ENCODE results near the gene MAP4K2. TPM values are rescaled to one million over a fixed set of nuclear protein-coding genes. Genes with fewer than 3 reads are reported as not detected.

MAP4K2 gene
- total RNA-seq, 4 donors from 2014 or later, result 11.1 to 25.0 (median 17.1) TPM

GRCh38 chr11:64742087-64742888 is 60.7 kb downstream of the MAP4K2 start:
- no peak for DNase-seq (ENCODE audit: extremely low spot score)
- Histone ChIP-seq H3K9me3 (no peaks in the 10 kb centered on the region), H3K27me3 (no peaks in the 10 kb centered on the region), H3K4me1 (peaks cover 28 to 59% (median 54%) of the 10 kb centered on the region in 4 donors), H3K36me3 (peaks cover 4 to 33% (median 11%) of the 10 kb centered on the region in 4 donors), H3K4me3 (peak overlapping the region; percentile 59 to 73 (median 69)), H3K27ac (replicated peaks in 1 of 4) (peak overlapping the region; percentile 92 to 99 (median 96))
- intact Hi-C loops (cut with DNase I), result loop anchor here (5.0 kb wide), 1 partner anchor 35 kb away; the partner anchor contains the start of gene SF1
- 24% methylated on average over 34 of the region's 54 CpGs for WGBS
- TF ChIP-seq POLR2A (IDR thresholded peaks at IDR 0.05; ENCODE audit: low read depth) (no peak), EP300 (IDR thresholded peaks at IDR 0.05) (no peak), CTCF (IDR thresholded peaks at IDR 0.05) (no peak), POLR2AphosphoS5 (IDR thresholded peaks at IDR 0.05) (no peak)

GRCh38 chr11:64741375-64742086 is 61.5 kb downstream of the MAP4K2 start:
- Histone ChIP-seq H3K9me3 (no peaks in the 10 kb centered on the region), H3K4me1 (peaks cover 28 to 57% (median 54%) of the 10 kb centered on the region in 4 donors), H3K36me3 (peaks cover 7 to 40% (median 19%) of the 10 kb centered on the region in 4 donors), H3K4me3 (peak overlapping the region; percentile 59 to 73 (median 69)), H3K27ac (replicated peaks in 1 of 4) (peak overlapping the region; percentile 92 to 99 (median 96)), H3K27me3 (no peaks in the 10 kb centered on the region)
- intact Hi-C loops (cut with DNase I), result loop anchor here (5.0 kb wide), 1 partner anchor 36 kb away; the partner anchor contains the start of gene SF1
- TF ChIP-seq CTCF (IDR thresholded peaks at IDR 0.05) (no peak), POLR2A (IDR thresholded peaks at IDR 0.05; ENCODE audit: low read depth) (no peak), POLR2AphosphoS5 (IDR thresholded peaks at IDR 0.05) (no peak), EP300 (IDR thresholded peaks at IDR 0.05) (no peak)
- 68% methylated on average over 11 of the region's 24 CpGs for WGBS
- DNase-seq (ENCODE audit: extremely low spot score), result no peak

- Histone ChIP-seq H3K4me1 (peaks cover 20 to 46% (median 38%) of the 10 kb centered on the region in 4 donors), H3K9me3 (no peaks in the 10 kb centered on the region), H3K36me3 (peaks cover 7 to 57% (median 34%) of the 10 kb centered on the region in 4 donors), H3K27me3 (no peaks in the 10 kb centered on the region), H3K27ac (replicated peaks in 1 of 4) (no peak overlapping the region), H3K4me3 (no peak overlapping the region)
- no peak for TF ChIP-seq POLR2AphosphoS5 (IDR thresholded peaks at IDR 0.05)
- whole genome bisulfite sequencing, result 92% methylated on average over 12 of the region's 12 CpGs
- DNase-seq (ENCODE audit: extremely low spot score), result no peak
- intact Hi-C loops (cut with DNase I), result loop anchor here (5.0 kb wide), 1 partner anchor 37 kb away; the partner anchor contains the start of gene SF1
These were observed 63.1 kb downstream of the MAP4K2 start for GRCh38 chr11:64739871-64740270.

GRCh38 chr11:64736654-64737053 is 66.4 kb downstream of the MAP4K2 start:
- Histone ChIP-seq H3K27me3 (no peaks in the 10 kb centered on the region), H3K27ac (replicated peaks in 1 of 4) (no peak overlapping the region), H3K36me3 (peaks cover 7 to 81% (median 57%) of the 10 kb centered on the region in 4 donors), H3K9me3 (no peaks in the 10 kb centered on the region), H3K4me3 (no peak overlapping the region), H3K4me1 (peaks cover 0 to 16% (median 9%) of the 10 kb centered on the region in 4 donors)
- intact Hi-C loops (cut with DNase I), result no loop called here
- WGBS, result 86% methylated on average over 5 of the region's 15 CpGs
- no peak for TF ChIP-seq CTCF (IDR thresholded peaks at IDR 0.05)
- no peak for TF ChIP-seq POLR2AphosphoS5 (IDR thresholded peaks at IDR 0.05)
- no peak for TF ChIP-seq EP300 (IDR thresholded peaks at IDR 0.05)
- TF ChIP-seq POLR2A (IDR thresholded peaks at IDR 0.05; ENCODE audit: low read depth), result no peak
- no peak for DNase-seq (ENCODE audit: extremely low spot score)
